ACHN (cell line): Measurements from ENCODE around the gene UPK3A.

Experiments used
- DNase-seq: peaks from one replicate; pipeline ENCODE4 v3.0.0-alpha.2; 2015
- in situ Hi-C: cut with HindIII; loops from 2 replicates; pipeline ENCODE4 v1.10.0; 2017; ENCODE audit warnings: low sequenced_read_pairs, low pct_ligation_motif_present, low pct_unique_long_range_greater_than_20kb

UPK3A gene

DNA sequence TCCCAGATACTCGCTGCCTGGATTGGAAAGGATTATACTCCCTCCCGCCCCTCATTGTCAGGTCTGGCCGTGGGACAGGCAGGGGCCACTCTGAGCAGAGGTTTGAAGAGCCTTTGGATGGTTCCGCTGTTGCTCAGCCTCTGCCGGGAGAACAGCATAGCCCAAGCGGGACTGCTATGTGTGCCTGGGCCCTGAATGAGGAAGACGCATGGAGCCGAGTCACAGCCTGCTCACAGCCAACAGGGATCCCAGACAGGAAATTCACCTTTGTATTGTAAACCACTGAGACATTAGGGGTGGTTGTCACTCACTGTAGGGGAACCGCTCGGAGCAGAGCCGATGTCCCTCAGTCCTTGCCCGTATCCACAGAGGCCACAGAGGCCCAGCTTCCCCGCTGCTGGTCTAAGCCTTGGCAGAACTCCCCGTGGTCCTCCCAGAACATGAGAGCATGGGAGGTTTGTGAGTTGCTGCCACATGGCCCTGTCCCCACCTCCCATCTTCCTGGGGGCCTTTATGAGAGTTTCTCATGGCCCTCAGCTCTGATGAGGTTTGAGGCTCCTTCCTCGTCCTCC lies 14.3 kb downstream of the UPK3A start:
- DNase-seq: no peak
- in situ Hi-C loops: no loop called here

DNA sequence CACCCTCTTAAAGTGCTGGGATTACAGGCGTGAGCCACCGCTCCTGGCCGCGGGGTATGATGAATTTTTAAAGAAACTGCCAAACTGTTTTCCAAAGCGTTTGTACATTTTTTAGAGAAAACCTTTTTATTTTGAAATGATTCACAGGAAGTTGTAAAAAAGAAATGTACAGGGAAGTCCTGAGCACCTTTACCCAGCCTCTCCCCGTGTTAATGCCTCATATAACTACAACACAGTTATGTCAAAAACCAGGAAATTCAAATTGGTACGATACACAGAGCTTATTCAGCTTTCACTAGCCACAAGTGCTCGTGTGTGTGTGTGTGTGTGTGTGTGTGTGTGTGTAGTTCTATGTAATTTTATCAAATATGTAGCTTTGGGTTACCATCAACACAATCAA lies 18.0 kb downstream of the UPK3A start:
- DNase-seq: no peak
- in situ Hi-C loops: no loop called here

DNA sequence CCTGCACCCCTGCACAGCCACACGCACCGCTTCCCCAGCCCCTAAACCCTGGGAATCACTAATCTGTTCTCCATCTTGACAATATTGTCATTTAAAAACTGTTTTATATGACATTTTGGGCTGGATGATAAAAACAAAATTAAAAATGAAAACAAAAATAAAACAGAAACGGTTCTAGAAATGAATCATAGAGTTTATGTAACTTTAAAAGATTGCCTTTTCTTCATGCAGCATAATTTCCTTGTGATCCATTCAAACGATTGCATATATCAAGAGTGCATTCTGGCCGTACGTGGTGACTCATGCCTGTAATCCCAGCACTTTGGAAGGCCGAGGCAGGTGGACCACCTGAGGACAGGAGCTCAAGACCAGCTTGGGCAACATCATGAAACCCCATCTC lies 18.4 kb downstream of the UPK3A start:
- in situ Hi-C loops: no loop called here

DNA sequence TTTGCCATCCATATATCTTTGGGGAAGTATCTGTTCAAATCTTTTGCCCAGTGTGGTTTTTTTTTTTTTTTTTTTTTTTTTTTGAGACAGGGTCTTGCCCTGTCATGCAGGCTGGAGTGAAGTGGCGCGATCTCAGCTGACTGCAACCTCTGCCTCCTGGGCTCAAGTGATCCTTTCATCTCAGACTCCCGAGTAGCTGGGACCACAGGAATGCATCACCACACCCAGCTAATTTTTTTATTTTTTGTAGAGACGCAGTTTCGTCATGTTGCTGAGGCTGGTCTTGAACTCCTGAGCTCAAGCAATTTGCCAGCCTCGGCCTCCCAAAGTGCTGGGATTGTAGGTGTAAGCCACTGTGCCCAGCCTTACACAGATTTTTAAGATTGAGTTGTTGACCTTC lies 20.2 kb downstream of the UPK3A start:
- DNase-seq: no peak
- in situ Hi-C loops: no loop called here

More for the DNA sequence above, 18.4 kb downstream of the UPK3A start:
- DNase-seq: no peak

DNA sequence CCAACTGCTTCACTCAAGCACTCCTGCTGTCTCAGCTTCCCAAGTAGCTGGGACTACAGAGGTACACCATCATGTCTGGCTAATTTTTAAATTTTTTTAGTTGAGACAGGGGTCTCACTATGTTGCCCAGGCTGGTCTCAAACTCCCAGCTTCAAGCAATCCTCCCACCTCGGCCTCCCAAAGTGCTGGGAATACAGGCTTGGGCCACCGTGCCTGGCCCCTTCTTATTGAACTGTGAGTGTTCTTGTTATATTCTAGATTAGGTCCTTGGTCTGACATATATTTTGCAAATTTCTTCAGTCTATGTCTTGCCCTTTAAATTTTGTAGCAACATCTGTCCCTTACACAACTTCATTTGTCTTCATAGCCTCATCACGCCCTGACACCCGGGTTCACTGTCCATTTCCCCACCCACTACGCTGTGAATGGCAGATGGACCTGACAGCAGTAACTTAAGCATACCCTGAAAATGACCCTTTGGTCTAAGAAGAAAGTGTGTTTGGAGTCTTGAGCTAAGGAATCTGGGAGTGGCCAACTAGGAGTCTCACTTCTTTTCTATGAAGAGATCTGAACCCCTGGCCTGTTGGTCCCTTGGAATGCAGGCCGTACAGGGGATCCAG lies 20.8 kb downstream of the UPK3A start:
- in situ Hi-C loops: no loop called here
- no peak for DNase-seq

DNA sequence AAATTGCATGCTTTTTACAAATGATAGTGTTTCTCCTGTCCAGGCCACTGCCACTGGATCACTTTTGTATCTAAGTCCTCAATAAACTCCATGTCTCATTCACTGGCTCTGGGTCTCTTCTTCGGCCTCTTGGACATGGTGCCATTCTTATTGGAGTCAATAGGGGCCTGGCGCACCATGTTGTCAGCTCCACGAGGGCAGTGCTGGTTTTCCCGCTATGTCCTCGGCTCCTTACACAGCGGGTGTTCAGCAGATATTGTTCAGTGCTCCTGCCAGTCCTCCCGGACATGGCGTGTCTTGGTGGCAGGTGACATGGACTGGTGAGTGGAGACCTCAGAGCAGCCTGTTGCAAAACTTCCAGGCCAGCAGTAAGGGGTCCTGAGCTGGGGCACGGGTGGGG lies 21.4 kb downstream of the UPK3A start:
- in situ Hi-C loops: no loop called here
- DNase-seq: no peak

DNA sequence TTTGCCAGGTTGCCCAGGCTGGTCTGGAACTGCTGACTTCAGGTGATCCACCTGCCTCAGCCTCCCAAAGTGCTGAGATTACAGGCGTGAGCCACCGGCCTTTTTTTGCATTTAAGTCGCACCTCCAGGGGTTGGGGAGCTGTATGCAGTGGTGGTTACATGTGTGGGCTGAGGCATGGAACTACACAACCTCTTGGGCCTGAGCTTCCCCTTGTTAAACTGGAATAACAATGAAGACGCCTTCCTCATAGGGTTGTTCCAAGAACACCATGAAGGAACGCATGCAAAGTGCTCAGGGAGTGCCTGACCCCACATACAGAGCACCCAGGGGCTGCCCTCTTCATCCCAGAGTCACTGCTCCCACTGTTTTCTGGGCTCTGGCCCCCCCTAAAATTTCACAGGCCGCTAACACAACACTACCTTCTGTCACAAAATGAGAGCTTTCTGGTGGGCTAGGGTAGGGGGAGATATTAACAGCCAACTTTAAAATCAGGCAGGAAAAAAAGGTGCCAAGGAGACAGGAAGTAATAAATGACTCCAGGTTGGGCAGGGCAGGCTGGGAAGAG lies 23.7 kb downstream of the UPK3A start:
- no peak for DNase-seq
- in situ Hi-C loops: no loop called here

DNA sequence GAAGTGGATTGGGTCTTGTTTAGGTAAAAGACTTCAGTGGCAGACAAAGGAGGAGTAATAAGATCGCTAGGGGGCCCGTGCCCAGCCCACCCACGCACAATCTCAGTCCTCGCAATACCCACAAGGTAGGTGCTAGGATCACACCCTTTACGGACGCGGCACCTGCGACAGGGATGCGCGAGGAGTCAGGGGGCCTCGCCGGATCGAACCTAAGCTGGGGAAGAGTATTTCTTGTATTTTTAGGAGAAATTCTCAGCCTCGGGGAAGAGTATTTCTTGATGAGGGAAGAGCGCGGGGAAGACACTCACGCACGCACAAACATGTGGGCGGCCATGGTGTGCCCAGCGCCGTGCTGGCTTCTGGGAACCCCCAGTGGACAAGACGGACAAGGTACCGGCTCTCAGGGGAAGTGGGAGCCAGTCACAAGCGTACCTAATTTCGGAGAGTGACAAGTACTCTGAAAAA lies 24.2 kb downstream of the UPK3A start:
- no peak for DNase-seq
- in situ Hi-C loops: no loop called here

DNA sequence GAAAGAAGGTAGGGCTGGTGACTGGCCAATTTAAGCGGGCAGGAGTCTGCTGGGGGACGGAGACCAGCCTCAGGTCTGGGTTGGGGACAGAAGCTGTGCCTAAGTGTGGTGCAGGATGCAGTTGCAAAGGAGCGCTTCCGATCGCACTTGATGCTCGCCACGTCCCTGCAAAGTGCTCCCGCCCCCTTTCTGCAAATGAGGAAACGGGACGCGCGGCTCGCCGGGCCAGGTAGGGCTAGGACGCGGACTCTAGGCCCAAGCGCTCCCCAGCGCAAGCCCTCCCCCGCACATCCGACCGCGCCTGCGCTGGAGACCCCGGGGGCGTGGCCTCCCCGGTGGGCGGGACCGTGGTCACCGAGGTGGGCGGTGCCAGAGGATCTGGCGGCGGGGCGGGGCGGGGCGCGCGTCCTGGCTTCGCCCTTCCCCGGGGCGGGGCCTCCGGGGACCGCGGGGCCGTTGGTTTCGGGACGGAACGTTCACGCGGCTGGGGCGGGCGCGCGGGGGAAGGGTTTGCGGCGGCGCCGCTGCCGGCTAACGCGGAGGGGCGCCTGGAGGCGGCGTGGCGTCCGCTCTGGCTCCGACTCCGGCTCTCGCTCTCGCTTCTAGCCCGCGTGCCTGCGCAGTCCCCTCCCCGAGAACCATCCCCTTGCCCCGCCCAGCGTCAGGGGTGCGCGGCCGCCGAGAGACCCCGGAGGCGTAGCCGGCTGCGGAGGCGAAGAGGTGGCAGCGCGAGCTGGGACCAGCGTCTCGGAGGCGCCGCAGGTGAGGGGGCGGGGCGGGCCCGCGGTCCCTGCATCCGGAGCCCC lies 24.9 kb downstream of the UPK3A start, which contains the start of gene FAM118A:
FAM118A (plus strand) TSS at position 513 of the 806 bp plus-strand sequence. CDS start 12,446 bp downstream, outside the sequence.
- in situ Hi-C loops: no loop called here

DNA sequence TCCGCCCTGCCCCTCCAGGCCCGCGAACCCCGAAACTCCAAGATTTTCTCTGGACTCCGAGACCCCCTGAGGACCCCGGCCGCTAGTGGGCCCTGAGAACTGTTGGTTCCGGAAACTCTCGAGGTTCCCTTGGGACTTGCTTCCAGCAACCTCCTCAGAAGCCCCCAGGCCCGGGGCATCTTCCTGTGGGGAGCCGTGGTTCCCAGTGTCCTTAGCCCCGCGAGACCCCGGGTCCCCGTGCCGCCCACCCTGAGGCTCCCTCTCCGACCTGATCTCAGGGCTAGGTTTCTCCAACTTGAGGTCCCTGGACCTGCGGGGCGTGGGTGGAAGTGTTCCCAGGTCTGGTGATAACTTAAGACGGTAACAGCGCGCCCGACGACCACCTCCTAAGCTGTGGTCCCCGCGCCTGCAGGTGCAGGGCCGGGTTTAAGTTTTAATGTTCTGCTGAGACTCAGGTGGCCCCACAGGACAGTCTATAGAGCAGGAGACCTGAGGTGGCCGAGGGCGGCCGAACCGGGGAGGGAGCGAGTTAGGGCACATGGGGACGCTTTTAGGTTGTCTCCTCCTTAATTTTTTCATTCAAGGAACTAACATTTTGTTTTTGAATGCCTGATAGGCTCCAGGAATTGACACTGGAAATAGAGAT lies 25.7 kb downstream of the UPK3A start:
- in situ Hi-C loops: no loop called here
- no peak for DNase-seq

More for the DNA sequence above, 24.9 kb downstream of the UPK3A start, which contains the start of gene FAM118A:
- DNase-seq: peak; percentile 81

DNA sequence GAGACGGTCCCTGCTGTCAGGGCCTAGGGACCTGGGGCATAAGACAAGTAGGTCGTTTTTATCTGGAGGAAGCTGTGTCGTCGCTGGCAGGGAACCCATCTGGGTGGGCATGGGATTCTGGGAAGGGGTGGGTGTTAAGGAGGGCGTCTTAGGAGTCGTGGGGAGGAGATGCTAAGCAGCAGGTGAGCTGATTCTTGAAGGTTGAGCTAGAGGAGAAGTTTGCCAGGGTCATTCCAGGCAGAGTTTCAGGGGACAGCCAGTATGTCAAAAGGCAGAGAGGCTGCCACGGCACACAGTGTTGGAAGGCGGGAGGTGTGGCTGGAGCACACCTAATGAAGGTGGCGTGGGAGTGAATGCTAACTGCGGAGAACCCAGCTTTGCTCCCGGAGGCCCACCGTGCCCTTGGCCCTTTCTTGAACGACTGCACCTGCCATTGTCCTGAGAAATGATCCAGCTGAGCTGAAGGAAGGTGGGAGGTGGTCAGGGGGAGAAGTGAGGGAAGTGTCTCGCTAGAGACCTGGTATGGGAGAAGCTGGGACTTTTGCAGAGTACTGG lies 26.3 kb downstream of the UPK3A start:
- in situ Hi-C loops: no loop called here
- DNase-seq: no peak

DNA sequence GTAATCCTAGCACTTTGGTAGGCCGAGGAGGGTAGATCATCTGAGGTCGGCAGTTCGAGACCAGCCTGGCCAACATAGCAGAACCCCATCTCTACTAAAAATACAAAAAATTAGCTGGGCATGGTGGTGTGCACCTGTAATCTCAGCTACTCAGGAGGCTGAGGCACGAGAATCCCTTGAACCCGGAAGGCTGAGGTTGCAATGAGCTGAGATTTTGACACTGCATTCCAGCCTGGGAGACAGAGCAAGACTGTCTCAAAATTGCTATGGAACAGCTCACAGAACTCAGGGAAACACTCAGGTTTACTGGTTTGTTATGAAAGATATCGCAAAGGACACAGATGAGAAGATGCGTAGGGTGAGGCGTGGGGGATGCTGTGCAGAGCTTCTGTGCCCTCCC lies 27.7 kb downstream of the UPK3A start:
- in situ Hi-C loops: no loop called here
- no peak for DNase-seq

DNA sequence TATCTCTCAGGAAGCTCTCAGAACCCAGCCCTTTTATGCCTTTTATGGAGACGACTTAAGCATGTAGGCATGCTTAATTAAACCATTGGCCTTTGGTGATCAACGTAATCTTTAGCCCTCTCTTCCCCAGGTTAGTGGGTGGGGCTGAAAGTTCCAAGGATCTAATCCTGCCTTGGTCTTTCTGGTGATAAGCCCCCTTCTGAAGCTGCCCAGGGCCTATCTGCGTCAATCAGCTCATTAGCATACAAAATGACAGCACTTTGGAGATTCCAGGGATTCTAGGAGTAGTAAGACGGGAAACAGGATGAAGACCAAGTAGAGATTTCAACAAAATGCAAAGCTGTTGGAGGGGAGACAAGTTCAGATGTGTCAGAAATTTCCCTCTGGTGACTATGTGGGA lies 28.1 kb downstream of the UPK3A start:
- in situ Hi-C loops: no loop called here
- no peak for DNase-seq

DNA sequence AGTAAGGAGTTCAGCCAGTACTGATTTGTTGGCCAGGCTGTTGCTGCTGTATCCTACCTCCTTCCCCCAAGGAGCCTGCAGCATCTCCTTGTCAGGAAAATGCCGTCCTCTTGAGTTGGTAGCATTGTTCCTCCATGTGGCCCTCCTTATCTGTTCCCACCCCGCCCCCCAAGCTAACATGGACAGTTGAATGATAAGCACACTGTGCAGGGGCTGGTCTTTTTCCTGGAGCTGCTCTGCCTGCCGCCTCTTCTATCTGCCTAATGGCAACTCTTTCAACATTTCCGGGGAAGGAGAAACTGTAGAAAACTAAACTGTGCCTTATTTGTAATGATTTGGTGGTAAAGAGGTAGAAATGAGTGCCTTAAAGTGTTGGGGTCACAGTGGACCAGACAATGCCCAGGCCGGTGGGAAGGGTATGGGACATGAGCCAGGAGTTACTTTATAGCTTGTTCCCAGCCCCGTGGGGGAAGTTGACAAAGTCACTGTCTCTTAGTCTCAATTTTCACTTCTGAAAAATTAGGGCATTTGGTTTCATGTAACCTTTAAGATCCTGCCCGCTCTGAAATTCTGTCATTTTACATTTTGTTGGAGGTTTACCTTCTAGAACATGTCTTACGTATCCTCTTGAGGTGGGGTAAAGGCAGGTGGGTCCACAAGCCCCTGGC lies 29.4 kb downstream of the UPK3A start:
- in situ Hi-C loops: no loop called here
- no peak for DNase-seq

DNA sequence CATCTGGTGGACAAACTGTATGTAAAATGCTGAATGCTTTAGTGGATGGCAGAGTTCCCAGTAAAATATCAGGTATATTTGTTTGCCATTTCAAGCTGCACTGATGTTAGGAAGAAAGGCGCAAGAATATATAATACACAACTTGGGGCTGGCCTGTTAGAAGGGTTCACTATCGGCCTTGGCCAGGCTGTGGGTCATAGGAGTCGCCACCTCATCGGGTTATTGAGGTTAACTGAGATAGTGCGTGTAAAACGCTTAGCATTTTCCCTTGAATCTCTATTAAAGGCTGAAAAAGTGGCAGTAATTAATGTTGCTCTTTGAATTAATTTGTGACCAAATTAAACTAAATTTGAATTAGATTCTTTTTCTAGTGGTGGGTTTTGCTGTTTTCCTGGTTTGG lies 30.0 kb downstream of the UPK3A start:
- in situ Hi-C loops: no loop called here

DNA sequence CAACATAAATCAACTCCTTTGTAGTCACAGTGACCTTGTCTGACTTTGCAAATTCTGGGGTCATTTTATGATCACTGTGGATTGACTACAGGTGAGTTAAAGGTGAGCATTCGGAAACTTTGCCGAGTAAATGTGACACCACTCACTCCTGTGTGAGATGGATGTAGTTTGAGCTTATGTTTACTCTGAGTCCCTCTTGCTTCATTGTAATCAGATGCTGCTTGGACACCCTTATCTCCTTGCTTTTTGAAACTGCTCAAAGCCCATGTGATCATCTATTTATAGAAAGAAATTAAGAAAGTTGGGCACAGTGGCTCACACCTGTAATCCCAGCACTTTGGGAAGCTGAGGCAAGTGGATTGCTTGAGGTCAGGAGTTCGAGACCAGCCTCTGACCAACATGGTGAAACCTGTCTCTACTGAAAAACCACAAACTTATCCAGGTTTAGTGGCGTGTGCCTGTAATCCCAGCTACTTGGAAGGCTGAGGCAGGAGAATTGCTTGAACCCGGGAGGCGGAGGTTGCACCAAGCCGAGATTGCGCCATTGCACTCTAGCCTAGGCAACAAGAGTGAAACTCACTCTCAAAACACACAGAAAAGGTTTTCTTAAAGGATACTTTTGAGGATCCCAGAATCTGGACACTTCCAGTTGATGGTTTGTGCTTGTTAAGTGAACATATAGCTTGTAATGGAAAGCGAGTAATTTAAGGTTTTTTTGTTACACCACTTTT lies 32.2 kb downstream of the UPK3A start:
- no peak for DNase-seq
- in situ Hi-C loops: no loop called here

More for the DNA sequence above, 30.0 kb downstream of the UPK3A start:
- no peak for DNase-seq

DNA sequence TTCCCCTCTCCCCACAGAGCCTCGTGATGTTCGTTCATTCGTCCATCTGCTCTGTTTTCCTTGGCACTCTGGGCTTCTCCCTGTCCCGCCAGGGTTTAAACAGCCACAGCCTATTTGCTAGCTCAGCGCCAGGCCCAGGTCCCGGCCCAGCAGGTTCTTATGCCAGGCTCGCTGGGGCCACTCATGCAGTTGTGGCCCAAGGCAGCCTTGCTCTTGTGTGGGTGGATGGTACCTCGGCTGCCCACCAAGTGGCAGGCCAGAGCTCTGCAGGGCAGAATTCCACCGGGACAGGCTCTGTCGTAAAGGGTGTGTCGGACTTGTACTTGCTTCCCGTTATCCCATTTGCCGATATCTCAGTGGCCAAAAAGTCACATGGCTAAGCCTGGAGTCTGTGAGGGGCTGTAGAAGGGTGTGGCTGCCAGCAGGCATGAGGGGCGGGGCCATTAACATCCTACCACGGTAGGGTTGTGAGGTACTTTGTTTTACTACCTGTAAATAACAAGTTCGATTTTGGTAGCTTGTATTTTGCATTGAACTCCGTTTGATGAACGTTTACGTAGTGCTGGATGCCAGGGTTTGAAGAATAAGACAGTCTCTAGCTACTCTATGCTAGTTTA lies 32.9 kb downstream of the UPK3A start:
- no peak for DNase-seq
- in situ Hi-C loops: no loop called here
